Measurements from ENCODE around the gene DSPP.

Gene DSPP

GRCh38 chr4:87592124-87592523 is 16.2 kb upstream of the DSPP start:
- Histone ChIP-seq H3K9me3 (ENCODE audit: control insufficient read depth, insufficient read depth, low read length) (no peaks in the 10 kb centered on the region), H3K9ac (ENCODE audit: low read depth, low read length) (no peak overlapping the region; the same call in 1 of the 2 replicates), H3K4me1 (ENCODE audit: insufficient read depth, low read length) (peaks cover 6% of the 10 kb centered on the region), H3K36me3 (ENCODE audit: insufficient read depth, low read length) (no peaks in the 10 kb centered on the region)

DNA sequence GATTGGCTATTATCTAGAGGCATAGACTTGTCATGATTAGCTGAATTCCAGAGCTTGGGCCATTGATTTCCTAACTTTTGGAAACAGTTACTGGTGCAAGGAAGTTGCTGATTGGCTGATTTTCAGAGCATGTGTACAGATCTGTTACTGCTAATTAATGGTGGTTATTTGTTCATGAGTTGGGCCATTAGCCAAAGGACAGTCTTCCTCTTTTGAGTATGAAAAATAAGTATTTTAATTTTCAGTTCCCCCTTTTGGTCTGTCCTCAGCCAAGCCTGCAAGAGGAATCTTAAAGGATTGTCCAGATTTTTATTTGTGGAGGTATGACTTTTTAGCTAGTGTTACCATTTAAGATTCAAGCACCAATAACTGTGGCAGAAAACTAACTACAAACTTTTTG is 7.0 kb upstream of the DSPP start:
- H3K36me3 ChIP-seq (ENCODE audit: insufficient read depth, low read length), result no peaks in the 10 kb centered on the region
- no peaks in the 10 kb centered on the region for H3K9me3 ChIP-seq (ENCODE audit: control insufficient read depth, insufficient read depth, low read length)
- H3K9ac ChIP-seq (ENCODE audit: low read depth, low read length), result no peak overlapping the region
- H3K4me1 ChIP-seq (ENCODE audit: insufficient read depth, low read length), result no peaks in the 10 kb centered on the region

DNA sequence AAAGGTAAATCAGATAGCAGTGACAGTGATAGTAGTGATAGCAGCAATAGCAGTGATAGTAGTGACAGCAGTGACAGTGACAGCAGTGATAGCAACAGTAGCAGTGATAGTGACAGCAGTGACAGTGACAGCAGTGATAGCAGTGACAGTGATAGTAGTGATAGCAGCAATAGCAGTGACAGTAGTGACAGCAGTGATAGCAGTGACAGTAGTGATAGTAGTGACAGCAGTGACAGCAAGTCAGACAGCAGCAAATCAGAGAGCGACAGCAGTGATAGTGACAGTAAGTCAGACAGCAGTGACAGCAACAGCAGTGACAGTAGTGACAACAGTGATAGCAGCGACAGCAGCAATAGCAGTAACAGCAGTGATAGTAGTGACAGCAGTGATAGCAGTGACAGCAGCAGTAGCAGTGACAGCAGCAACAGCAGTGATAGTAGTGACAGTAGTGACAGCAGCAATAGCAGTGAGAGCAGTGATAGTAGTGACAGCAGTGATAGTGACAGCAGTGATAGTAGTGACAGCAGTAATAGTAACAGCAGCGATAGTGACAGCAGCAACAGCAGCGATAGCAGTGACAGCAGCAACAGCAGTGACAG is 6.1 kb downstream of the DSPP start:
- Histone ChIP-seq H3K4me1 (ENCODE audit: insufficient read depth, low read length) (no peaks in the 10 kb centered on the region), H3K9ac (ENCODE audit: low read depth, low read length) (no peak overlapping the region), H3K36me3 (ENCODE audit: insufficient read depth, low read length) (no peaks in the 10 kb centered on the region), H3K9me3 (ENCODE audit: control insufficient read depth, insufficient read depth, low read length) (no peaks in the 10 kb centered on the region)

DNA sequence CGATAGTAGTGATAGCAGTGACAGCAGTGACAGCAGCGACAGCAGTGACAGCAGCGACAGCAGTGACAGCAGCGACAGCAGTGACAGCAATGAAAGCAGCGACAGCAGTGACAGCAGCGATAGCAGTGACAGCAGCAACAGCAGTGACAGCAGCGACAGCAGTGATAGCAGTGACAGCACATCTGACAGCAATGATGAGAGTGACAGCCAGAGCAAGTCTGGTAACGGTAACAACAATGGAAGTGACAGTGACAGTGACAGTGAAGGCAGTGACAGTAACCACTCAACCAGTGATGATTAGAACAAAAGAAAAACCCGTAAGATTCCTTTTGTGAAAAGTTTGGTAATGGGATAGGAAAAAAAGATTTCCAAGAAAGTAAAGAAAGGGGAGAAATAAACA is 7.9 kb downstream of the DSPP start:
- H3K9me3 ChIP-seq (ENCODE audit: control insufficient read depth, insufficient read depth, low read length), result no peaks in the 10 kb centered on the region
- H3K36me3 ChIP-seq (ENCODE audit: insufficient read depth, low read length), result no peaks in the 10 kb centered on the region
- H3K9ac ChIP-seq (ENCODE audit: low read depth, low read length), result no peak overlapping the region

GRCh38 chr4:87620086-87620485 is 11.8 kb downstream of the DSPP start:
- Histone ChIP-seq H3K36me3 (ENCODE audit: insufficient read depth, low read length) (no peaks in the 10 kb centered on the region), H3K9ac (ENCODE audit: low read depth, low read length) (no peak overlapping the region), H3K4me1 (ENCODE audit: insufficient read depth, low read length) (no peaks in the 10 kb centered on the region), H3K9me3 (ENCODE audit: control insufficient read depth, insufficient read depth, low read length) (no peaks in the 10 kb centered on the region)

More for the DNA sequence above, 7.9 kb downstream of the DSPP start:
- no peaks in the 10 kb centered on the region for H3K4me1 ChIP-seq (ENCODE audit: insufficient read depth, low read length)

DNA sequence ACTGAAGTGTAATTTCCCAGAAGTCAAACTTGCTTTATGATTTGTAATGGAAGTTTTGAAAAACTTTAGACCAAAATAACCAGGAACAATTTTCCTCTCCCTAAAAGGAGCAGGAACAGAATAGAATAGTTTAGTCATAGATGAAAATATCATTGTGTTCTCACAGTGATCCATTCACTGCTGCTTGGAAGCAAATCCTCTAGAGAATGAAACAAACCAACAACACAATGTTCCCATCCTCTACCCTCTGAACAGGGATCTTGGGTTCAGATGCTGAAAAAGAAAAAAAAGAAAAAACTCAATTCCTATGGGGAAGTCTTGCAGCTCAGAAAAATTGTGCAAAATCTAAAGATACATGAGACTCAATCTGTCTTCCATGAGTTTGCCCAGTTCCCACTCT is 12.2 kb downstream of the DSPP start:
- H3K9me3 ChIP-seq (ENCODE audit: control insufficient read depth, insufficient read depth, low read length), result no peaks in the 10 kb centered on the region
- H3K36me3 ChIP-seq (ENCODE audit: insufficient read depth, low read length), result no peaks in the 10 kb centered on the region
- H3K9ac ChIP-seq (ENCODE audit: low read depth, low read length), result no peak overlapping the region
- no peaks in the 10 kb centered on the region for H3K4me1 ChIP-seq (ENCODE audit: insufficient read depth, low read length)

- Histone ChIP-seq H3K4me1 (ENCODE audit: insufficient read depth, low read length) (no peaks in the 10 kb centered on the region), H3K9me3 (ENCODE audit: control insufficient read depth, insufficient read depth, low read length) (no peaks in the 10 kb centered on the region), H3K9ac (ENCODE audit: low read depth, low read length) (no peak overlapping the region), H3K36me3 (ENCODE audit: insufficient read depth, low read length) (no peaks in the 10 kb centered on the region)
These were observed 14.0 kb downstream of the DSPP start for GRCh38 chr4:87622303-87622702.

DNA sequence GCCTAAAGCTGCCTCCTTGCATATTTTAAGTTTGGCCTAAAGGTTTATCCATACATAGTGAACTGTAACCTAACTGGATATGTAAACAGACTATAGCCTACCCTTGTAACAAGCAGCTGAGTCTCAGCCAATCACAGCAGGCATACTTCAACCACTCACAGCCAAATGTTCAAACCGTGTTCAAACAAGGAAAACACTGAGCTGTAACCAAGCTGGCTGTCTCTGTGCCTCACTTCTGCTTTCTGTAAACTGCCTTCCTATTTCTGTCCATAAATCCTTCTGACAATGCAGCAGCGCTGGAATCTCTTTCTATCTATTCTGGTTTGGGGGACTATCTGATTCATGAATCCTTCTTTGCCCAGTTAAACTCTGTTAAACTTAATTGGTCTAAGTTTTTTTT is 16.4 kb downstream of the DSPP start:
- Histone ChIP-seq H3K9ac (ENCODE audit: low read depth, low read length) (no peak overlapping the region), H3K36me3 (ENCODE audit: insufficient read depth, low read length) (no peaks in the 10 kb centered on the region), H3K4me1 (ENCODE audit: insufficient read depth, low read length) (no peaks in the 10 kb centered on the region), H3K9me3 (ENCODE audit: control insufficient read depth, insufficient read depth, low read length) (no peaks in the 10 kb centered on the region)

DNA sequence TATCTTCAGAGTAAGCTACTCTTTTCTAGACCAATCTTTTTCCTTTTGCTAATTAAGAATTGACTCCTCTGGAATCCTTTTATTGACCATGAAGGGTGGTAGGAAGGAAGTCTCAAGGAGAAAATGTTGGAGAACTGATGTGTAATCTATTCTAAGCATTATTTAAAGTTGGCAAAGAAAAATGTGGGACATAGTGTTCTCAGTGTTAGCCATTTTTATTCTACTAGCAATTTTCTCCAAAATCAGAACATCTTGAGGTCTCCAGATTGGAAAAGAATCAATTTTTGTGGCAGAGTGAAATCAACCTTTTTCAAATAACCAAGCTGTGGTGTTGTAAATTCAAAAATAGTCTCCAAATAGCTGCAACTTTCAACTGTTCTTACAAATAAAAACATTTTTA is 23.3 kb downstream of the DSPP start:
- Histone ChIP-seq H3K4me1 (ENCODE audit: insufficient read depth, low read length) (no peaks in the 10 kb centered on the region), H3K9ac (ENCODE audit: low read depth, low read length) (no peak overlapping the region), H3K9me3 (ENCODE audit: control insufficient read depth, insufficient read depth, low read length) (no peaks in the 10 kb centered on the region), H3K36me3 (ENCODE audit: insufficient read depth, low read length) (no peaks in the 10 kb centered on the region)

- Histone ChIP-seq H3K9me3 (ENCODE audit: control insufficient read depth, insufficient read depth, low read length) (no peaks in the 10 kb centered on the region), H3K36me3 (ENCODE audit: insufficient read depth, low read length) (no peaks in the 10 kb centered on the region), H3K4me1 (ENCODE audit: insufficient read depth, low read length) (no peaks in the 10 kb centered on the region), H3K9ac (ENCODE audit: low read depth, low read length) (no peak overlapping the region)
These were observed 24.1 kb downstream of the DSPP start for GRCh38 chr4:87632469-87632868.

DNA sequence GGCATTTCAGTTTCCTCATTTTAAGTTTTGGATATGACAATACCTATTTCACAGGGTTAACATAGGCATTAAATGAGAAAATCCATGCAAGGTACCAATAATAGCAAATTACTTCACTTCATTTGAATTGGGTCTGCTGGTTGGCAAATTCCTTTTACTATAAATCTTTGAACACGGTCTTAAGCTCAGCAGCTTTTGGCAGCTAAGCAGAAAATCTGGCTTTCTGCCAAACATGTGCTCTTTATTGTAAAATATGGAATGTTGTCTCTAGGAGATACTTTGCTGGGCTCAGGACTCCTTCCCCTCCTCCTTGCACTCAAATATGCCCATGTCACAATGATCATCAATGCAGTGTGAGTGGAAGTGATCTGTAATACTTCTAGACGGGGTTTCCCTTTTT is 24.9 kb downstream of the DSPP start:
- Histone ChIP-seq H3K36me3 (ENCODE audit: insufficient read depth, low read length) (no peaks in the 10 kb centered on the region), H3K9ac (ENCODE audit: low read depth, low read length) (no peak overlapping the region), H3K4me1 (ENCODE audit: insufficient read depth, low read length) (no peaks in the 10 kb centered on the region), H3K9me3 (ENCODE audit: control insufficient read depth, insufficient read depth, low read length) (no peaks in the 10 kb centered on the region)

GRCh38 chr4:87644286-87644685 is 36.0 kb downstream of the DSPP start:
- H3K9ac ChIP-seq (ENCODE audit: low read depth, low read length), result no peak overlapping the region
- H3K36me3 ChIP-seq (ENCODE audit: insufficient read depth, low read length), result no peaks in the 10 kb centered on the region
- H3K9me3 ChIP-seq (ENCODE audit: control insufficient read depth, insufficient read depth, low read length), result no peaks in the 10 kb centered on the region
- no peaks in the 10 kb centered on the region for H3K4me1 ChIP-seq (ENCODE audit: insufficient read depth, low read length)

DNA sequence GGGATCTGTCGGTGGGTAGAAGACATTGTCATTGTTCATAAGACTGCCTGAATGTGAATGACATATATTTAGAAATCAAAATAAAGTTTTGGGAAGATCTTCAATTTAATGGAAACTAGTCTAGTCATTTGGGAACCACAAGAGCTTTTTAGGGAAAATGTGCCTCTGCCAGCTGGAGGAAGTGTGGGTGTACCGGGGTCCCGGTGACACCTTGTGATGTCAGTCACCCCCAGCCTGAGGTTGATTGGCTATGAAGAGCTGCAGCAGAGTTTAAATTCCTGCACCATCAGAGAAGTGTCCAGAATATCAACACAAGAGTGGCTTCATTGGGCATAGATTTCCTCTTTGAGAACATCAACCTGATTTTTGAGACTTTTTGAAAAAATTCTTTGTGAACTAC is 41.7 kb downstream of the DSPP start, which contains the start of gene DMP1:
Gene DMP1 (plus strand): TSS at position 301 of the 400 bp plus-strand sequence. CDS start 6,213 bp downstream, outside the sequence.
- Histone ChIP-seq H3K9ac (ENCODE audit: low read depth, low read length) (no peak within 1 kb of the TSS), H3K9me3 (ENCODE audit: control insufficient read depth, insufficient read depth, low read length) (no peaks in the 10 kb centered on the region), H3K36me3 (ENCODE audit: insufficient read depth, low read length) (no peaks in the 10 kb centered on the region), H3K4me1 (ENCODE audit: insufficient read depth, low read length) (peaks cover 7% of the 10 kb centered on the region)

- H3K9ac ChIP-seq (ENCODE audit: low read depth, low read length), result no peak overlapping the region
- H3K4me1 ChIP-seq (ENCODE audit: insufficient read depth, low read length), result peaks cover 7% of the 10 kb centered on the region
- peaks cover 3% of the 10 kb centered on the region; the same call in 1 of the 2 replicates for H3K9me3 ChIP-seq (ENCODE audit: control insufficient read depth, insufficient read depth, low read length)
- H3K36me3 ChIP-seq (ENCODE audit: insufficient read depth, low read length), result no peaks in the 10 kb centered on the region
These were observed 42.6 kb downstream of the DSPP start for GRCh38 chr4:87650938-87651337.

GRCh38 chr4:87651941-87652340 is 43.6 kb downstream of the DSPP start:
- H3K9me3 ChIP-seq (ENCODE audit: control insufficient read depth, insufficient read depth, low read length), result peaks cover 3% of the 10 kb centered on the region; the same call in 1 of the 2 replicates
- peaks cover 7% of the 10 kb centered on the region for H3K4me1 ChIP-seq (ENCODE audit: insufficient read depth, low read length)
- H3K9ac ChIP-seq (ENCODE audit: low read depth, low read length), result no peak overlapping the region
- no peaks in the 10 kb centered on the region for H3K36me3 ChIP-seq (ENCODE audit: insufficient read depth, low read length)

Data from ES-I3 (cell line).